ENCODE results near the gene TEX53.
A peak's percentile ranks its signal among the peaks of the same experiment; 100 is the strongest.

Gene TEX53

DNA sequence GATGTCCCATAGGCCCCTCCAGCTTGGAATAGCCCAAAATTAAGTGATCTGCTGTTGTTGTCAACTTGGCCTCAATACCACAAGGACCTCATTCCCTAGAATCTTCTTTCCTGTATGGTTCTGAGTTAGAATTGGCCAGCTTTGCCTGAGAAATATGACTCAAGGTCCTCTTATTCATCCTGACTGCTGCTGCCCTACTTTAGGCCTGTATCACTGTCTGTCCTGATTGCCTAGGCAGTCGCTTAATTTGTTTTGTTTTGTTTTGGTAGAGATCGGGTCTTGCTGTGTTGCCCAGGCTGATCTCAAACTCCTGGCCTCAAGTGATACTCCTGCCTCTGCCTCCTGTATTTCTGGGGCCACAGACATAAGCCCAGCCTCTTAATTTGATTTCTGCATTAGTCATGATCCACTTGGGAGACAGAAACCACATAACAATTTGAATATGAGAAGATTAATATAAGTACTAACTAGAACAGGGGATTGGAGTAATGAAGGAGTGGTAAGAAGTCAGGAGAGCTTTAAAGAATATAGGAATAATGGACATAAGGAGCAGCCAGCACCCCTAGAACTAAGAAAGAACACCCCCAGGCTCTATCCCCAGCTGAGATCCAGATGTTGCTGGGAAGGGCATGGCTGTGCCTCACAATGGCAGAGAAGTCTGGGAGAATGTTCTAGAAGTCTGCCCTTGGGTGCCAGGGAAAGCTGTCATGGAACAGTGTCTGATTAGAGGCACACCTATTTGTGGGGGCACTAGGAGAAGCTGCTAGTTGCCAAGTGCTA lies 4.6 kb downstream of the TEX53 start:
- no peak for DNase-seq
- H3F3A ChIP-seq (ENCODE audit: insufficient read depth, low read length), result peaks cover 7% of the 10 kb centered on the region; the same call in 1 of the 2 replicates
- H3K79me2 ChIP-seq (ENCODE audit: low read length), result no peaks in the 10 kb centered on the region
- no peak overlapping the region for H2AFZ ChIP-seq (ENCODE audit: low read length)
- no peak overlapping the region for H3K4me3 ChIP-seq (ENCODE audit: low read length)
- peak overlapping the region; percentile 6; the same call in 1 of the 2 replicates for H3K9ac ChIP-seq (ENCODE audit: low read length)
- peak overlapping the region; percentile 8; the same call in 1 of the 2 replicates for H3K4me2 ChIP-seq (ENCODE audit: low read depth, low read length)
- H3K9me2 ChIP-seq (replicated peaks; ENCODE audit: insufficient read depth, low read length), result no peaks in the 10 kb centered on the region
- no peaks in the 10 kb centered on the region for H3K36me3 ChIP-seq (replicated peaks; ENCODE audit: insufficient read depth, low read length)
- no peaks in the 10 kb centered on the region for H3K9me3 ChIP-seq (replicated peaks; ENCODE audit: insufficient read depth, low read length)
- TF ChIP-seq CTCF (IDR thresholded peaks at IDR 0.05; ENCODE audit: low read length) (no peak), EZH2 (optimal IDR thresholded peaks at IDR 0.05; ENCODE audit: low read depth, low read length) (no peak), EZH2phosphoT487 (IDR thresholded peaks at IDR 0.05; ENCODE audit: low read length) (no peak)
- H3K27me3 ChIP-seq (replicated peaks; ENCODE audit: insufficient read depth, low read length), result no peaks in the 10 kb centered on the region
- no peaks in the 10 kb centered on the region for H4K20me1 ChIP-seq (ENCODE audit: insufficient read depth, low read length)
- peak overlapping the region; percentile 11; the same call in 1 of the 2 replicates for H3K27ac ChIP-seq (ENCODE audit: low read length)
- H3K4me1 ChIP-seq (ENCODE audit: low read length), result peaks cover 13% of the 10 kb centered on the region

DNA sequence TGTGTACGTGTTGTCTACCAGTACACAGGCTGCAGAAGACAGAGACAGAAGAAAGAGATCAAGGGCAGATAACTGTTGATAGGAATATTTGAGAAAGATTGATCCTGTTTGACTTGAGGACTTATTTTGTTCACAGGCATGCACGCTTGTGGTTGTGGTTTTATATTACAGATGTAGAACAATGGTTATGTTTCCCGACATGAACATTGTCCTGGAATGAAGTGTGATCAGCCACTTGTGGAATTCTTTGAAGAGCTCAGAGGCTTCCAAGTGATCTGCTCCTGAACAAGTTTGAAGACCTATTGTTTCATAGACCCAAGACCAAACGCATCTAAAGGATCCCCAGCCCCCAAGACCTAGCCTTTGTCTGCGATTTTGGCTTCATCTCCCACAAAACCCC lies 13.7 kb downstream of the TEX53 start:
- no peak overlapping the region for H3K4me3 ChIP-seq (ENCODE audit: low read length)
- no peaks in the 10 kb centered on the region for H3K9me3 ChIP-seq (replicated peaks; ENCODE audit: insufficient read depth, low read length)
- H3K27me3 ChIP-seq (replicated peaks; ENCODE audit: insufficient read depth, low read length), result no peaks in the 10 kb centered on the region
- DNase-seq, result no peak
- TF ChIP-seq EZH2 (optimal IDR thresholded peaks at IDR 0.05; ENCODE audit: low read depth, low read length), result no peak
- TF ChIP-seq CTCF (IDR thresholded peaks at IDR 0.05; ENCODE audit: low read length), result no peak
- no peak for TF ChIP-seq EZH2phosphoT487 (IDR thresholded peaks at IDR 0.05; ENCODE audit: low read length)
- no peaks in the 10 kb centered on the region for H4K20me1 ChIP-seq (ENCODE audit: insufficient read depth, low read length)
- H3K4me1 ChIP-seq (ENCODE audit: low read length), result no peaks in the 10 kb centered on the region
- peaks cover 4% of the 10 kb centered on the region; the same call in 1 of the 2 replicates for H3K36me3 ChIP-seq (replicated peaks; ENCODE audit: insufficient read depth, low read length)
- no peaks in the 10 kb centered on the region for H3K79me2 ChIP-seq (ENCODE audit: low read length)
- H3K4me2 ChIP-seq (ENCODE audit: low read depth, low read length), result no peak overlapping the region
- H3F3A ChIP-seq (ENCODE audit: insufficient read depth, low read length), result no peaks in the 10 kb centered on the region
- H3K27ac ChIP-seq (ENCODE audit: low read length), result no peak overlapping the region
- no peaks in the 10 kb centered on the region for H3K9me2 ChIP-seq (replicated peaks; ENCODE audit: insufficient read depth, low read length)
- no peak overlapping the region for H2AFZ ChIP-seq (ENCODE audit: low read length)
- H3K9ac ChIP-seq (ENCODE audit: low read length), result no peak overlapping the region

GRCh38 chr9:114643001-114643400 lies 14.6 kb downstream of the TEX53 start:
- Histone ChIP-seq H3K79me2 (ENCODE audit: low read length) (no peaks in the 10 kb centered on the region), H3K27ac (ENCODE audit: low read length) (no peak overlapping the region), H3K9me3 (replicated peaks; ENCODE audit: insufficient read depth, low read length) (no peaks in the 10 kb centered on the region), H4K20me1 (ENCODE audit: insufficient read depth, low read length) (no peaks in the 10 kb centered on the region), H3K9me2 (replicated peaks; ENCODE audit: insufficient read depth, low read length) (no peaks in the 10 kb centered on the region), H2AFZ (ENCODE audit: low read length) (no peak overlapping the region), H3K27me3 (replicated peaks; ENCODE audit: insufficient read depth, low read length) (no peaks in the 10 kb centered on the region), H3K4me1 (ENCODE audit: low read length) (no peaks in the 10 kb centered on the region), H3K36me3 (replicated peaks; ENCODE audit: insufficient read depth, low read length) (peaks cover 4% of the 10 kb centered on the region; the same call in 1 of the 2 replicates), H3K4me3 (ENCODE audit: low read length) (no peak overlapping the region), H3F3A (ENCODE audit: insufficient read depth, low read length) (no peaks in the 10 kb centered on the region), H3K9ac (ENCODE audit: low read length) (no peak overlapping the region), H3K4me2 (ENCODE audit: low read depth, low read length) (no peak overlapping the region)
- no peak for TF ChIP-seq EZH2phosphoT487 (IDR thresholded peaks at IDR 0.05; ENCODE audit: low read length)
- TF ChIP-seq CTCF (IDR thresholded peaks at IDR 0.05; ENCODE audit: low read length), result no peak
- TF ChIP-seq EZH2 (optimal IDR thresholded peaks at IDR 0.05; ENCODE audit: low read depth, low read length), result no peak
- DNase-seq, result no peak
